HG02571 (cell line): Measurements from ENCODE around the gene ADK.
"Not testable (repeated sequence)": the region's sequence is repeated elsewhere in the genome, so short reads cannot be mapped to it uniquely, and the experiment has no call there.

Experiments used
- ATAC-seq: cut with Tn5 transposase; IDR thresholded peaks from one replicate; pipeline ENCODE4 v1.9.1; 2021; ENCODE audit warnings: mild to moderate bottlenecking, moderate library complexity; ENCODE audit not compliant: unreplicated experiment

The ADK gene

DNA sequence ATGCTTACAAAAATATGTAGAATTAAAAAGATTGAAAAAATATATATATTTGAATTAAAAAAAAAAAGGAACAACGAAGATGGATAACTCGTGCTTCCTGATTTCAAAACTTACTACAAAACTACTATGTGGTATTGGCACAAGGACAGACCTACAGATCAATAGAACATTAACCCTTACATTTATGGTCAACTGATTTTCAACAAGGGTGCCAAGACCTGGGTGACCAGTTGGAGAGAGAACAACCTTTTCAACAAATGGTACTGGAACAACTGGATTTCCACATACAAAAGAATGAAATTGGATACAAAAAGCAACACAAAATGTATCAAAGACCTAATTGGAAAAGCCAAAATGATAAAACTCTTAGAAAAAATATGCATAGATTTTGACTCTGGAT lies 10.5 kb upstream of the ADK start:
- ATAC-seq: no peak

DNA sequence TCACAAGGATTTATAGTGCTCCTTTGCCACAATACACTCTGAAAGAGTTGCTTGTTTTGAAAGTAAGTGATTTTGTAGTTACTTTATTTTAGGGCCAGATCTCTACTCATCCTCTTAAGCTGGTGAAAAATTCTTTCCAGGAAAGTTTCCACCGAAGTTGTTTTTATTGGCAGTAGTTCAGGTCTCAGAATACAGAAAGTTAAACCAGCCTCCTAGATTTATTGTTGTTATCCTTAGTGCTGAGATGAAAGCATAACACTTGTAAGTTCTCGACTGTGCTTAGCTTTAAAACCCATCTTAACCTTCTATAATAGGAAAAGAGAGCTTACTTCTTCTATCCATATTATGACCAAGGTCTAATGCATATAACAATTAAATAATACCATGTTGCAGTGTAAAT lies 5.9 kb upstream of the ADK start:
- ATAC-seq: no peak

DNA sequence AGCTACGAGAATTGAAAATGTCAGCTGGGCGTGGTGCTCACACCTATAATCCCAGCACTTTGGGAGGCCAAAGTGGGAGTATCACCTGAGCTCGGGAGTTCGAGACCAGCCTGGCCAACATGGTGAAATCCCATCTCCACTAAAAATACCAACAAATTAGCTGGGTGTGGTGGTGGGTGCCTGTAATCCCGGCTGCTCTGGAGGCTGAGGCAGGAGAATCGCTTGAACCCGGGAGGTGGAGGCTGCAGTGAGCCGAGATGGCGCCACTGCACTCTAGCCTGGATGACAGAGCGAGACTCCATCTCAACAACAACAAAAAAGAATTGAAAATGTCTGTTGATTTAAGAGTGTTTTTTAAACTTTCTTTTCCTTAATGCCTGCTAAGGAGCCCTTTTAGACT lies 4.0 kb upstream of the ADK start:
- not testable (repeated sequence) for ATAC-seq

DNA sequence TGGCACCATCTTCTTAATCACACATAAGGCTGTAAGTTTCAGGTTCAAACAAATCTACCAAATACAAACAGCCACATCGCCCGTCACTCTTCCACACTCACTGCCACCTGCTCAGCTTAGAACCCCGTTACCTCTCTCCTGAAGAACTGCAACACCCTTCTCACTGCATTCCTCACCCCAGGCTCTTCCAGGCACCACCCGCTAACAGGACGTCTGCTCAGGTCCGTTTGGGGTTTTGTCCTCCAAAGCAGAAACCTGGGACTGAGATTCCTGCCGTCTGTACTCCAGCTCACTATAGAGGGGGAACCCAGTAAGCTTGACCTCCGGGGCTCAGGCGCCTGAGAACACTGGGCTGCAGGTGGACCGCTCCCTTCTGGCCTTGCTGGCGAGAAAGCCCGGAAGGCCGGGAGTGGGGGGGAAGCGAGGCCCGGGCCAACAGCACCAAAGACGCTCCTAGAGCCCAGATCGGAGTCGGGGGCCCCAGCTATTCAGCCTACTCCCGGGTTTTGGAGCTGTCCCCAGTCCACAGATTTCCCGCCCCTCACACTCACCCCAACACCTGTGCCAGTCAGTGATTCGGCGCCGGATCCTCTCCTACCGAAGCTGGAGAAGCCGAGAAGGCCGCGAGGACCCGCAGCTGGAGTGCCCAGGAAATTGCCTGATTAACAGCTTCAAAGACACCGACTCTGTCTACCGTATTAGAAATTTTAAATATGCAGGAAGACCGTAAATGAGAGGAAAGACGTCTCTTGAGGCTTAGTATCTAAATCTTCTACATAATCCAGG lies 624 bp upstream of the ADK start, which contains the start of gene AP3M1:
TSS of gene AP3M1 (minus strand) at position 625 of the 786 bp plus-strand sequence. CDS start 12,449 bp downstream, outside the sequence.
- peak; percentile 41 for ATAC-seq

DNA sequence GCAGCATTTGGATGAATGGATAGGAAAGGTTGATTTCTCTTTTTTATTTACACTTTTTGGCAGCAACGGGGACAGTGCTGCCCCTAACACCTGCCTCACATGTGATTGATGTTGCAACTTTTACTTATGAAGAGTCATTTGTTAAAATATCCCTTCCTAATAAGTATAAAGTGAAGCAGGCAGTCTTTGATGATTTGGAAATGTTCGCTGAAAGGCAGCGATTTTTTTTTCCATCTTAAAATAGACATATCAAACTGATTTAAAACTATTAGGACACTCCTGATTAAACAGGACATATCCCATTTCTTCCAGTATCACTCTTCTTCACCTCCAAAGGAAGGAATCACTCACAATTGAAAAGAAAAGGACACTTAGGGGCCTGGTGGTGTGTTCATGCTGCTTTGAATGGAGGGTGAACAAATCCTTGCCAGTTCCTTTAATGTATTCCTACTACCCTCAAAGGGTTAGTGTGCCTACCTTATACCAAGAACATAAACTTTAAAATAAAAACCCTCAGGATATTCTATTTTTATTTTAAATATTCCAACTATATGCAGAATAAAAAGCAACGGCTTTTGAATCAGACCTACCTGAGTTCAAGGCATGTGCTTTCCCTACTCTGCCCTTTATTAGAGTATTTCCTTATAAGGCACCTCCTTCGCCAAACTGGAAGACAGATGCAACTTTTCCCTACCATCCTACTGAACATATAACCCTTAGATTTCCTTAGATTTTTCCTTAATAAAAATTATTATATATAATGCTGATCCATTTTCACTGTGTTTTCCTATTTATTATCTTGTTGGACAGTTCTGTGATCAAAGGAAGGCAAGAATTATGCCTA lies 1.1 kb downstream of the ADK start:
- no peak for ATAC-seq

DNA sequence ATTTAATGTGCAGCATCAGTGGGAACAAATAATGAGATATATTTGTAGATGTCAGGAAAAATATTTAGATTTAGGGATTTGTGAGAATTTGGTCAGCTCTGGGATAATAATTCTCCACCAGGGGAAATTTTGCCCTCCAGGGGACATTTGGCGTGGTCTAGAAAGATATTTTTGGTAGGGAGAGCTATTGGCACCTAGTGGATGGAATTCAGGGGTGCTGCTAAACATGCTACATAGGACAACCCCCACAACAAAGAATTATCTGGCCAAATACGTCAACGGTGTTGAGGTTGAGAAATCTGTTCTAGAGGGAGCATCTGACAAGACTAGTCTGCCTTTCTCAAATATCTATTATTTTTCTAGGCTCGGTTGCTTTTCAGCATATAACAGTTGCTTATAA lies 2.1 kb downstream of the ADK start:
- no peak for ATAC-seq

DNA sequence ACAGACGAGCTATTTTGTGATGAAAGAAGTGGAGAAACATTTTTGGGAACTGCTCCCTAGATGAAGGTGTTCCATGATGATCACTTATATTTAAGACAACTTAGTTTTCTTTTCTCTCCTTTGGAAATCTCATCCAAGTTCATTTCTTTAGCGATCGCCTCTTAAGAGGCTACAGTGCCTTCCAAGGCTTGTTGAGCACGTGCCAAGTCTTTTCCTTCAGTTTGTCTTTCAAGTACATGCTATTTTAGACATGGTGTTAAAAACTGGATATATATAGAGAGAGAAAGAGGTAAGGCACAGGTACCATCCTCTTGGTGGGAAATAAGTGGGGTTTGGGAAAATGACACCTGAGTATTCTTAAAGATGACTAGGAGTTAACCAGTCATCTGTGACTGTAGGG lies 2.7 kb downstream of the ADK start:
- ATAC-seq: no peak

DNA sequence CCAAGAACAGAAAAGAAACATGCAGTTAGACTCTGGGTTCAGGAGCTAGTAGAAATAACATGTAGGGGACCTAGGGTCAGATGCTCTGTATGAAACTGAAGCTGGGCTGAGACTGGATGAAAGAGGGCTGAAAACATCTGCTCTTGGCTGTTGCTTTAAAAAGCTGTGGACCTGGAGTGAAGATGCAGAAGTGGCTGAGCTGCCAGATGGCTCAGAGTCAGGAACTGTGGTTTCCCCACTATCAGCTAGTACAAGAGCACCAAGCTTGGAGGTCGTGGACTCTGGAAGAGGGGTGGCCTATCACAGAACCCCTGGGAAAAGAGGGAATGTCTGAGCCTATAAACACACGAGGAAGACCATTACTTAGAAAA lies 5.9 kb downstream of the ADK start:
- no peak for ATAC-seq

DNA sequence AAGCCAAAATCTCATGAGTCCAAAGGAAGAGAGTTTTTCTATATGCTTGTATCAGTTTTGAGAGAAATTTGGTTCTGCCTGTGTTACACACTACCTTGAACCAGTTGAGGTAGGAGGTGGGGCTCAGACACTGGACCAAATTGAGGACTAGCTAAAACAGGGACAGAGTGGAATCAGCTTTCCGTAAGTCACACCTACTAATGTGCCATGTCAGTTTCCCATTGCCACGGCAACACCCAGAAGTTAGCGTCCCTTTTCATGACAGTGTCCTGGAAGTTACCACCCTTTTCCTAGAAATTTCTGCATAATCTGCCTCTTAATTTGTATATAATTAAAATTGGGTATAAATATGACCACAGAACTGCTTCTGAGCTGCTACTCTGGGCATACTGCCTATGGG lies 9.0 kb downstream of the ADK start:
- ATAC-seq: no peak

DNA sequence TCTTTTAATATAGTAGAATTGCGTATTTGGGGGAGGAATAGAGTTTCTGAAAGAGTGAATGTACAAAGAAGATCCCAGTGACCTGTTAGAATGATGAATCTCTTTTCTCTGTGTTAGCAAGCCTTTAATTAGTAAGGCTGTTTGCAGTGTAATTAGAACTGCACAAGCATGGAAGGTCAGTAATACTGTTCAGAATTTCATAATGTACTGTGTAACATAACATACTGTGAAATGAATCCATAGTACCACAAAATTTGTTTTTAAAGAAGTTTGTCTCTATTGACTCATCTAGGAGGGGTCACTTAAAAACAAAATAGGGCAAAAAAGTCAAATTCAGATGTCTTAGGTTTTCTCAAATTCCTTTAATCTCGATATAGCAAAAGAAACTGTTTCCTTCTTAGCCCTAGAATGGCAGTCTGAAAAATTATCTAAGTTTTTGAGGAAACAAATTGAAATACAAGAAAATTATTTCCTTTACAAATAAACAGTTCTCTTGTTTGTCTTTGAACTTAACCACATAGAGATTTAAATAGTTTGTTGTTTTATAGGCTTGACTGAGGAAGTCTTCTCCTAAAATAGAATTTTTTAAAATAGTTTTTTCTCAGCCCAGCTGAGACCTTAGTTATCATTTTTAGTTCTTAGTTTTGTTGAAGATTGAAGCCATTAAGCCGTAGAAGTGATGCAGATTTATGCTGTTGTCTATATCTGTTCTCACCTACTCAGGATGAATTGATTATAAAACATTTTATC lies 12.5 kb downstream of the ADK start:
- ATAC-seq: no peak

DNA sequence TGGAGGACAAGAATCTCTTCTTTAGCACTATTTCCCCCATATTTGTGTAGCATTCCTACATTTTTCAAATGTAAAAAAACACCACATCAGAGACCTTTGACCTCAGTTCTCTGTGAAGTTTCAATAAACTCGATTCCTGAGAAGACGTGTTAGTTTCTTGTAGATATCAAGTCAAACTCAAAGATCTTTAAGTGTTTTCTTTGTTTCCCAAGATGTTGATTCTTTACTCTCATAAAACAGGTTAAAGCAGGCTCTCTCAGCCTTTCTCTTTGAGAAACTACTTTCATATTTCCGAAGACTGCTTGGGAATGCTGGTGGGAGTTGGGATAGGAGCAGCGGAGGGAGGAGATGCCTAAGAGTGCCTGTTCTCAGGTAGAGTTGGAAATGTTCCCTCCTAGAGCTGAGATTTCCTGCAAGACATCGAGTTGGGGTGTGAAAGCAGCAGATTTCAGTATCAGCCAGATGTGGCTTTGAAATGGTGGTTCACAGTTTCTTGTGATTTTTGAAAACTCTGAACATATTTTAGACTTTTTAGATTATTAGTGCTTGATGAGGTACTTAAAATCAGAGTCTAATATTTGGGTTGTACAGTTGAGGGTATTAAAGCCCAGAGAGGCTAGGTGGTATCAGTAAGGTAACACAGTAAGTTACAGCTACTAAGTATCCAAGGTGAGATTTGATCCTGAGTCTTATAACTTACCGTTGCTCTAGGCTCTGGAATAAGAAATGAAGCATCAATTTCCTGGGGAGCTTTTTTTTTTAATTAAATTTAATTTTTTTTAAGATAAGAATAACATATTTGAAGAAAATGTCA lies 13.9 kb downstream of the ADK start:
- ATAC-seq: no peak

DNA sequence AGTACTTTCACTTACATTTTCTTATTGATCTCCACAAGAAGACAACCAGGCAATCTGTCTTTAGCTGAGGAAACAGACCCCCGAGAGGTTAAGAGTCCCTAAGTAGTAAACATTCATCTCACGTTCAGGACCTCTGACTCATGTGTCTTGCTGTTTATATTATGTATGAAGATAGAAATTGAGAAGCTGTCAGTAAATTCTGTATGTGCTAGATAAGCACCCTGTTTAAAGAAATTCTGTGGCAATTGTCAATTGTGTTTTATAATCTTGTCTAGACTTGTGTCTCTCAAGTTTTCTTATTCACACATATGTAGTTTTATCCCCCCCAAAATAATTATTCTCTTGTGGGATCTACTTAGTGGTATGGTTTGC lies 14.5 kb downstream of the ADK start:
- ATAC-seq: no peak

DNA sequence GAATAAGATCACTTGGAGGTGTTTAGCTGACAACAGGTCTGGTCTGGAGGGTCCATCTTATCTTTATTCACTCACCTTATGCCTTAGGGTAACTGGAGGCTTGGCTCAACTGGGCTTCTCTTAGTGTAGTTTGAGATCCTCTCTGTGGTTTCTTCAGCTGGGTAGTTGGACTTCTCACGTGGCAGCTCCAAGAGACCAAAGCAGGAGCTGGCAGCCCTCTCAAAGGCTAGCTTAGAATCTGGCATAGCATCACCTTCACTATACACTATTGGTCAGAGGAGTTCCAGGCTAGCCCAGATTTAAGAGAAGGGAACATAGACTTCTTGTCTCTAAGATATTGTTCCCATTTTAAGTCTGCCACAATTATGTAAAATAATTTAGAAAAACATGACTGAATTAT lies 16.4 kb downstream of the ADK start:
- ATAC-seq: no peak

DNA sequence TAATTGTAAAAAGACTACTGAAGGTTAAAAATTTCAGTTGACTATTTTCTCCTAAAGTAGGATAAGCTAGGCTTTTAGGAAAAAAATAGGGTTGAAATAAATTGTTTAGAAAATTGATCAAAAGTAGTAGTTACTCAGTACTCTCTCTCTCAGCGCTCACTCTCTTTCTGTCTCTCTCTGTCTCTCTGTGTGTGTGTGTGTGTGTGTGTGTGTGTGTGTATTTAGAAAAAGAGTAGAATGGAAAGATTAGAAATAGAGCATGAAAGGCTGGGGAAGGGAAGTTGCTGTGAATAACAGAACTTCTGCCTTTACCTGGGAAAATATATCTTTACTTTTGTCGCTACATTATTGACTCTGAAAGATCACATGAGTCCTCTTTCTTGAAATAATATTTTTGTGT lies 20.6 kb downstream of the ADK start:
- ATAC-seq: no peak

DNA sequence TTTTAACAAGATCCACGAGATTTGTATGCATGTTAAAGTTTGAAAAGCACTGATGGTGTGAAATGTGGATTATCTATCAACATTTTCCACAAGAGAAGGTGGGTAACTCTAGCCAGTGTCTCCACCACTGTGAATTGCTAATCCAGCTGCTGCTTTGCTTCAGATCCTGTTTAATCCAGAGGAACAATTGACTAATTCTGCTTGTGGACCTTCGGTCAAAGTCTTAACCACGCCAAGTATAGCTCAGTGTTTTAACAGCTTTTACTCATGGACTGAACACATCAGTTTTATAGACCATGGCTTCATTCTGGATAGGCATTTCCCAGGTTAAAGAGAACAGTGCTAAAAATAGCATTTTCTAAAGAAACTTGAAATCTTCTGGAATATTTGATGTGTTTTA lies 23.5 kb downstream of the ADK start:
- no peak for ATAC-seq

DNA sequence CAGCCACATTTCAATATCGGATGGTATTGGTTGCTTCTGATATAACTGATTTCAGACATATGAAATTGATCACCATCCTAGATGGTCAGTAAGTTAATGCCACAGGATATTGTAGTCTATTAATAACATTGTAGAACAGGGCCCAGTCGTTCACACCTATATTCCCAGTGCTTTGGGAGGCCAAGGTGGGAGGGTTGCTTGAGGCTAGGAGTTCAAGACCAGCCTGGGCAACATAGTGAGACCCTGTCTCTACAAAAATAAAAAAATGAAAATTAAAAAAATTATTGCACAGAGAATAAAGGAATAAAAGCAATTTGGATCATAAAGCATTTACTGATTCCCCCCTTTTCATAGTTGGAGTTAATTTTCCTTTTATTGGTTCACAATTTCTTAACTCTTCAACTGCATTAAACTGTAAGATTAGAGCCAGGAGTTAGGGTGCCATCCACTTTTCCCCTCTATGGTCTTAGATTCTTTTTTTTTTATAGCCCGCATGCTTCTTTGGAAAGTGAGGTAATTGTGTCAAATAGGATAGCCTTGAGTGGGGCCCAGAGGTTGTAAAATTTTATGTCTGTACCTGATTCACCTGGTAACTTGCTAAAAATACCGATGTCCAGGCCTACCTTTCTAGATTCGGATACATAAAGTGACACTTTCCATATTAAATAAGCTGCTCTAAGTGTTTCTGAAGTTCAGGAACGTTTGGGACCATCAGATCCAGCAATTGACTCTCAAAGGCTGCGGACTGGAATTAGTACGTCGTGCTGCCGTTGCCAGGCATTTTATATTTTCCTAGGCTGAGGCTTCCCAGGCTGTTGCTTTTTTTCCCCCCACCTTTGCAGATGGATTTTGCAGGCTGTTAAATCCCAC lies 24.7 kb downstream of the ADK start:
- ATAC-seq: no peak

DNA sequence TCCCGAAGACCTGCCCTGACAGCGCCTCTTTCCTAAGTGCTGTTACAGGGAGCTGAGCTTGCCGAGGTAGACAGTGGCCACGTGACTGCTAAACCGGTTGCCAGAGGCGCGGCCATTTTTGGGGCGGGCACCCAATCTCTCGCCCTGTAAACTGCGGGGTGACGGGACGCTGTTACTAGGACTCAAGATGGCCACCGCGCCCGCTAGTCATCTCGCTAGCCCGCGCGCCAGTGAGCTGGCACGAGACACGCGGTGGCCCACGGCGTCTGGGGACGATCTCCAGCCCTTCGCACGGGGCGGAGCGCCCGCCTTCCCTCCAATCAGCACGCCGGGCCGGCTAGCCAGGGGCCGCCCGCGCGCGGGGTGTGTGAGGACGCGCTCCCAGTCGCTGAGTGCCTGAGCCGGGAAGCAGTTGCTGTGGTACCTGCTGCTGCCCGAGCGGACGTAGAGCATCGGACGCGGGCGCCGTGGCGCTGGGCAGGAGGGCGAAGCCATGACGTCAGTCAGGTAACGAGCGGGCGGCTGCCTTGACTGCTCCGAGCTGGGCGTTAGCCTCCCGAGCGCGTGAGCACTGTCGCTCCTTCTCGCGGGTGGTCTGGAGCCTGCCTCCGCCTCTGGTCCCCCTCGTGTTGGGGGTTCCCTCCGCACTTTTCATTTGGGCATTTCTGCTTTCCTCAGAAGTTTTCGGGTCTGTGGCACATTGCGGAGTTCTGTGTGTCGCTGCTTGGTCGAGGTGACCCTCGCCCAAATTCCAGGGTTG lies 25.5 kb downstream of the ADK start:
- peak; percentile 86 for ATAC-seq

DNA sequence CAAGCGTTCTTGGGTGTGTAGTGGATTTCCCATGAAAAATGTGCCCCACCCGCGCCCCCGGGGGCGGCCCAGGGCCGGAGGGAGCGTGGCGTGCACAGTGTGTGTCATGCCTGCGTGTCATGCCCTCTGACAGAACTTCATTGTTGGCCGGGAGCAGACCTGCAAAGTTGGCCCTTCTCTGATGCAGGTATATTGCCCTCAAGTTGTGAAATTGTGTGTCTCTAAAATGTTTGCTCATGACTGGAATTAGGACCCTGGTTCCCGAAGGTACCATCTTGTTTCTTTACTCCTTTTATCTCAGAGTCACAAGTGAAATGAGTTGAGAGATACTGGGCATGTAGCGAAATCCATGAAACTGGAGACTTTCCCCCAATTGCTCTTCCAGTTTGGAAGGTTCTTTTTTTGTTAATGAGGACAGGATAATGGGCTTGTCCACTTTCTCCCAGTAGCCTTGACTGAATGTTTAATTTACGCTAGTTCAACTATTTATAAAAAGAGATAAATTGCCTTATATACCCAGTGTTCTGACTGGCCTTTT lies 26.2 kb downstream of the ADK start:
- no peak for ATAC-seq
